Activated CD4-positive, alpha-beta T cell treated with anti-CD3 and anti-CD28 coated beads, Interleukin-2, amount 50 U/mL, for 16 hours (primary cell): ENCODE results near the gene ADGRG6.
A peak's percentile ranks its signal among the peaks of the same experiment; 100 is the strongest.

Experiments used
- DNase-seq: peaks from one replicate; pipeline ENCODE4 v3.0.0-alpha.2; 2020

ADGRG6 gene

DNA sequence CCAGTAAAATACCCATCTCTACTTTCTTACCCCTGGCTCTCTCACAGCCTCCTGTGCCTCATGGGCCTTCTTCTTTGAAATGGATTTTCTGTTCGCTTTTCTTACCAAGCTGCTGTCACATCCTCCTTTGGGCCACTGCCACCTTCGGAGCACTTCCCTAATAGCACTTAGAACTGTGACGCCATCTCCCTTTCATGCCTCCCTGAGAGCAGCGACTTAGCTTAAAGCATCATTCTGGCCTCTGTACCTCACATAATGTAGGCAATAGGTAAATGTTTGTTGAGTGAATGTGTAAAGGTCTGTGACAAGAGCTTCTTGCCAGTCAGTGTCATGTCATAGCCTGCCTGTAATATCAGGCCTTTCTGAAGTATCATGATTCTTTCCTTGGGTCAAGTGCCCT lies 78.8 kb downstream of the ADGRG6 start:
- DNase-seq, result no peak

GRCh38 chr6:142381181-142381580 lies 79.4 kb downstream of the ADGRG6 start:
- DNase-seq, result no peak

- DNase-seq, result no peak
Observed at GRCh38 chr6:142381845-142382378, 80.1 kb downstream of the ADGRG6 start.

DNA sequence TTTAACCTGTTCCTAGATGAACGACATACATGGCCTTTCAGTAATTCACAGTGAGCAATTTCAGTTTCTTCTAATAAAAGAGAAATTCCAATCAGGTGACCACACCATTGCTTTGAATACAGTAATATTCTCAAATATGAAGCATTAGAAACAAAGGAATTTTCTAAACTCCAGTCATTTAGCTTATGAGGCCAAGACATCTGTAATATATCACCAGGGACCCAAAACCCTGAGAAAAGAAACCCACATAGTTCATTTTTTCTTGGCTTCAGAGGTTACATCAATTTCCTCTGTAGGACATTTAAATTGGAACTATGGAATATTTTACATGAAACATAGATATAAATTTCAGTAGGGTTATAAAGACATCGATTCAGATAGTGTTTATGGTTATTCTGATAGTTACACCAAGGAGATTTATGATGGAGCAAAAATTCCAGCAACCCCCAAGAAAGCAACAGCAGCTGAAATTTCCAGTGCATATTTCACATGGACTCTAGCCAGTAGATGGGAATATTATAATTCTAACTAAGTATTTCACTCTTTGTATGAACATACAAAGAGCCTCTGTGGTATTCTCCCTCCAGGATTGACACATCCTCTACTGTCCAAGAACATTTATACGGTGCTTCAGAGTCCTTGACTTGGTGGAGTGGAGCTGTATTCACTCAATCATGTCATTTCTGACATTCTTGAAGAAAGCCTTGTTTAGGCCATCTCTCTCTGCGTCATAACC lies 82.9 kb downstream of the ADGRG6 start:
- no peak for DNase-seq

- no peak for DNase-seq
Observed at GRCh38 chr6:142385352-142385751, 83.5 kb downstream of the ADGRG6 start.

GRCh38 chr6:142386657-142387056 lies 84.8 kb downstream of the ADGRG6 start:
- DNase-seq, result no peak

GRCh38 chr6:142387997-142388815 lies 86.4 kb downstream of the ADGRG6 start:
- peak; percentile 13 for DNase-seq

GRCh38 chr6:142395266-142395665 lies 93.5 kb downstream of the ADGRG6 start:
- DNase-seq, result peak; percentile 2

- peak; percentile 82 for DNase-seq
Observed at GRCh38 chr6:142395768-142396231, 94.0 kb downstream of the ADGRG6 start.

DNA sequence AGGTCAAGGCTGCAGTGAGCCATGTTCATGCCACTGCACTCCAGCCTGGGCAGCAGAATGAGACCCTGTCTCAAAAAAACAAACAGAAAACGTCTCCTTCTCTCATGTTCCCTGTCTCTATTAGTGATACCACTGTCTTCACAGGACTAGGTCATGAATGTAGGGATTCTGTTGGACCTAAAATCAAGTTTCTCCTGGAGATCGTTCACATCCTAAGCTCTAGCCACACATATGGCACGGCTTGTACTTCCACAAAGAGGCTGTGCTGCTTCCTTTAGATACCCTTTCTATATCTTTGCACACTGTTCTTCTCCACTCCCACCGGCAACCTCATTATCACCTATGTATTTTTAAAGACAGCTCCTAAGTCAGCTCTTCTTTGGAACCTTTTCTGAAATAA lies 96.5 kb downstream of the ADGRG6 start:
- DNase-seq, result no peak

DNA sequence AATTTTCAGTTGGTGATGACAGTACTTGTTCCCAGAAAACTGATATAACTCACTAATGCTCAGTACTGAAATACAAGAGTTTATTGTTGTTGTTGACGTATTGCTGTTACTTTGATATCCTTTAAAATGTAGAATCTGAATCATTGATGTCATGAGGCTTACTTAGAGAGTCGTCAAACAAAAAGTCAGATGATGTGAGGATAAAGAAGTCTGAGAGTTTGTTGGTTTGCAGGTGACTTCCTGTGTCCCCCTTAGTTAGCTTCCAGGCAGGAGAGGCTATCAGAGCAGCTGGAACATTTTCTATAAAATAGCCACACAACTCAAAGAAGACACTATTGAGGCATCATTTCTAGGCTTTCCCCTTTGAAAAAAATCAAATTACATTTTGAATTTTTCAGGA lies 97.9 kb downstream of the ADGRG6 start:
- no peak for DNase-seq

GRCh38 chr6:142400495-142400894 lies 98.7 kb downstream of the ADGRG6 start:
- no peak for DNase-seq

GRCh38 chr6:142401838-142402237 lies 100.0 kb downstream of the ADGRG6 start:
- no peak for DNase-seq

DNA sequence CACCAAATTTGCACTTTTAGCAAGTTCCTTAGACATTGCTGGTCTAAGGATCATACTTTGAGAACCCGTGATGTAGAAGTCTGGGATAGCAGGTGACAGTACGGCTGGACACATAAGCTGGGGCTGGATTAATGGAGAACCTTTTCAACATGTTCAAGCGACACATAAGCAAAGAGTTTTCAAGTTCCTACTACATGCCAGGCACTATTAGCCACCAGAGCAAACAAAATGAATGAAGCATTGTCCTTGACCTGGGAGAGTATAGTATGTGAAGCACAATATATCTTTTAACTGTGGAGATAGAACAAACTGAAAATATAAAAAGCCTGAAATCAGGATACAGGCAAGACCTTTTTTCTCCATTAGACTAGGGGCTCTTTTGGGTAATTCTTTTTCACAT lies 102.9 kb downstream of the ADGRG6 start:
- no peak for DNase-seq

GRCh38 chr6:142406131-142406530 lies 104.3 kb downstream of the ADGRG6 start:
- no peak for DNase-seq

DNA sequence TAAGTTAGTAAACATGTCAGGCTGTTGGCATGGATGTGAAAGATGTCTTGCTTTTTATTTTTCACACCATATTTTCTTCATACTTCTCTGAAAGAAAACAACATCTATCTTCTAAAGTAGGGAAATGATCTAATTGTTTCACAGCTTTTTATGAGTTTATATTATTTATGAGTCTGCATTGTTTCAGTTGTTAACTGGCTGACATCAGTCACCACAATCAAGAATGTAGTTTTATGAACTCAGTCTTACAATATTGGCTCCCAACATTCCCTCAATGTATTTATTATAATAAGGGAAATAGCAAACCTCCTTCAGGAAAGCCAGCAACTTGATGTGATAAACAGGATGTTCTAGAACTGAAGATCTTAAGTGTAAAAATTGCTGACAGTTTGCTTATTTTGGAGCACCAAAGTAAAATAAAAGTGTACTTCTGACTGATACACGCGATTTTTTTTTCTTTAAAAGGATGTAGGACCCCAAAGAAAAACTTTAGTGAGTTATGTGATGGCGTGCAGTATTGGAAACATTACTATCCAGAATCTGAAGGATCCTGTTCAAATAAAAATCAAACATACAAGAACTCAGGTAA lies 106.0 kb downstream of the ADGRG6 start:
- no peak for DNase-seq

GRCh38 chr6:142408409-142408808 lies 106.6 kb downstream of the ADGRG6 start:
- DNase-seq, result no peak

- DNase-seq, result peak; percentile 20
Observed at GRCh38 chr6:142409794-142410193, 108.0 kb downstream of the ADGRG6 start.

DNA sequence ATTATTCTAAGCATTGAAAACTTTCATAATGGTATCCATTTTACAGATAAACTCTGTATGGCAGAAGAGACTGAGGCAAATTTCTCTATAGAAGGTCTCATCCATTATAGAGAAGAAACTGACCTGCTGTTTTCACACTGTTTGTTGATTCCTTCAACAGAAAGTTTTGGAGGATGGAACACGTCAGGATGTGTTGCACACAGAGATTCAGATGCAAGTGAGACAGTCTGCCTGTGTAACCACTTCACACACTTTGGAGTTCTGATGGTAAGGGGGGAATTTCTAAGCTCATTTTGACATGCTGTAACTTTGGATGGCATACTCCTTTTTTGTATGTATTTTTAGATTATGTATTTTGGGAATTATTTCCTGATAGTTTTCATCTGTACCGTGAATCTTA lies 109.3 kb downstream of the ADGRG6 start:
- DNase-seq, result no peak

DNA sequence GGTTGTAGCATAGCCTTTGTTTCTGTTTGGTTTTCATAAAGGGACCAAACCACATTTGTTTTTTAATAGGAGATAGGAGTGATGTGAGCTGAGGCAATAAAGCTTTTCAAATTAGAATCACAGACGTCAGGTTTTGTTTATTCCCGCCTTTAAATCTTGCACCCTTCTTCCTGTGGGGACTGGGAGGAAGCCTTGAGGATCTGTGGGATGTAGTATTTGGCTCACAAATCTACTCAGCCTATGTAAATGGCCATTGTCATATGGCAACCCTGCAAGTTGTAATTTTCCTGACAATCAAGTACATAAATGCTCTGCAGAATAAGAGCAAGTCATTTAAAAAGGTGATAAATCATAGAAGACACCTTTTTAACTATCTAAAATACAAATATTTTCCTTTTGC lies 110.4 kb downstream of the ADGRG6 start:
- DNase-seq, result no peak

DNA sequence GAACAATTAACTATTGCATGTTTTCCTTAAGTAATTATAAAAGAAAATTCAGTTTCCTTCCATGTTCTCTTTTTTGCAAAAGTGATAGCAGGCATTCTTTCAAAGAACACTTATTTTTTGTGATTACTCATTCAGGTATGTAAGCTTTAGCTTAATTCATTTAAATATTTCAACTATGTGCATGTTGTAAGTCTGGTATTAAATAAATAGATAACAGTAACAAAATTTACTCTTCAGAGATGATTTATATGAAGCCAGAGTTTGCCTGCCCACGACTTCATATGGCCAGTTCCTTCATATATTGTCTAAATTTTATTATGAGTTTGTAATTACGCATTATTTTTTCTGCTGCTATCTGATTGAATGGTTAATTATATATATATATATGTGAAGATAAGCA lies 110.9 kb downstream of the ADGRG6 start:
- no peak for DNase-seq

- DNase-seq, result no peak
Observed at GRCh38 chr6:142413111-142413510, 111.3 kb downstream of the ADGRG6 start.

DNA sequence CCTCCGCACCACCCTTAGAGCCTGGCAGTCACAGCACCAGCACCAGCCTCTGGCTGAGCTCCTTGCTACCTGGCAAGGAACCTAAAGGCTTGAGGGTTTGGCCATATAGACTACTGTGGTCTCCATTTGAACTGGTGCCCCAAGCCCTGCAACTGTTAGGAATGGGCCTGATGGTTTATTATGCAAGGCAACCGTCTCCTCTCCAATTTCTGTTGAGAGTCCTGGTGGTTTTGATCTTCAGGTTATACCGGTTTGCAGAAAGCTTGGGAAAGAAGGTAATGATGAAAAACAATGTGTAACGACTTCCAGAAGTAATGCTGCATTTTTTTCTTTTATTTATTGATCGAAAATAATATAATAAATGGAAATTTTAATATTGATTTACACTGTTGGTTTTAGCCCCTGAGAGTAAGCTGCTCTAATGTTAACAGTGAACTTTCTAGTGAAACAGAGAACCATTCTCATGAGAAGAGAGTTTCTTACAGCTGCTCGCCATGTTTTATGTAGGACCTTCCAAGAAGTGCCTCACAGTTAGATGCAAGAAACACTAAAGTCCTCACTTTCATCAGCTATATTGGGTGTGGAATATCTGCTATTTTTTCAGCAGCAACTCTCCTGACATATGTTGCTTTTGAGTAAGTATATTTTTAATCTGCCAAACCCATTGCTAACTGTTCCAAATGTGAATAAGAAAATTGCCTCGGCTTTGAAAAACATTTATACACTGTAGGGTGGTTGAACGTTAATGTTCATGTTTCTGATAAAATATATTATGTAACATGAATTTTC lies 112.8 kb downstream of the ADGRG6 start:
- DNase-seq, result no peak
